ENCODE results near the gene RAB8A. TPM values are rescaled to one million over a fixed set of nuclear protein-coding genes. Genes with fewer than 3 reads are reported as not detected.

Gene RAB8A
- total and polyA plus RNA-seq, 8 donors, result 64.9 to 102 (median 73.0) TPM

DNA sequence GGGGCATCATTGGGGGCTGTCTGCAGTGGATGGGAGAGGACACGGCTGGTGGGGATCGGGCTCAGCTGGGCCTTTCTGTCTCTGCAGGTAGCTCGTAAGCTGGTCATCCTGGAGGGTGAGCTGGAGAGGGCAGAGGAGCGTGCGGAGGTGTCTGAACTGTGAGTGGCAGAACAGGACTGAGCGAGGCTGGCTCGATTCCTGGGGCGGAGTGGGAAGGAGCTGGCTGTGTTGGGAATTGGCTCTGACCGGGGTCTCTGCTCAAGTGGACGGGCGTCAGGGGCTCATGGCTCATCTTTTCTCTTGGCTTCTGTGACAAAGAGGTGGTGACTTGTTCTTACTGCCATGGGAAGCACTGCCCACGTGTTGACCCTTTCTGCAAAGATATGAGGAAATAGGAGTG lies 23.7 kb upstream of the RAB8A start:
- Histone ChIP-seq H3K4me3 (no peak overlapping the region), H3K27me3 (no peaks in the 10 kb centered on the region), H3K4me1 (peaks cover 19 to 63% of the 10 kb centered on the region in 2 donors), H3K9me3 (no peaks in the 10 kb centered on the region), H3K36me3 (peaks cover 9 to 100% of the 10 kb centered on the region in 2 donors), H3K27ac (peak overlapping the region; percentile 47 to 66)
- DNase-seq (no peak), ATAC-seq (peak; percentile 58)
- intact Hi-C loops (cut with DNase I), result no loop called here
- TF ChIP-seq, protein P1, sequence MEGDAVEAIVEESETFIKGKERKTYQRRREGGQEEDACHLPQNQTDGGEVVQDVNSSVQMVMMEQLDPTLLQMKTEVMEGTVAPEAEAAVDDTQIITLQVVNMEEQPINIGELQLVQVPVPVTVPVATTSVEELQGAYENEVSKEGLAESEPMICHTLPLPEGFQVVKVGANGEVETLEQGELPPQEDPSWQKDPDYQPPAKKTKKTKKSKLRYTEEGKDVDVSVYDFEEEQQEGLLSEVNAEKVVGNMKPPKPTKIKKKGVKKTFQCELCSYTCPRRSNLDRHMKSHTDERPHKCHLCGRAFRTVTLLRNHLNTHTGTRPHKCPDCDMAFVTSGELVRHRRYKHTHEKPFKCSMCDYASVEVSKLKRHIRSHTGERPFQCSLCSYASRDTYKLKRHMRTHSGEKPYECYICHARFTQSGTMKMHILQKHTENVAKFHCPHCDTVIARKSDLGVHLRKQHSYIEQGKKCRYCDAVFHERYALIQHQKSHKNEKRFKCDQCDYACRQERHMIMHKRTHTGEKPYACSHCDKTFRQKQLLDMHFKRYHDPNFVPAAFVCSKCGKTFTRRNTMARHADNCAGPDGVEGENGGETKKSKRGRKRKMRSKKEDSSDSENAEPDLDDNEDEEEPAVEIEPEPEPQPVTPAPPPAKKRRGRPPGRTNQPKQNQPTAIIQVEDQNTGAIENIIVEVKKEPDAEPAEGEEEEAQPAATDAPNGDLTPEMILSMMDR (IDR thresholded peaks at IDR 0.05), result no peak

DNA sequence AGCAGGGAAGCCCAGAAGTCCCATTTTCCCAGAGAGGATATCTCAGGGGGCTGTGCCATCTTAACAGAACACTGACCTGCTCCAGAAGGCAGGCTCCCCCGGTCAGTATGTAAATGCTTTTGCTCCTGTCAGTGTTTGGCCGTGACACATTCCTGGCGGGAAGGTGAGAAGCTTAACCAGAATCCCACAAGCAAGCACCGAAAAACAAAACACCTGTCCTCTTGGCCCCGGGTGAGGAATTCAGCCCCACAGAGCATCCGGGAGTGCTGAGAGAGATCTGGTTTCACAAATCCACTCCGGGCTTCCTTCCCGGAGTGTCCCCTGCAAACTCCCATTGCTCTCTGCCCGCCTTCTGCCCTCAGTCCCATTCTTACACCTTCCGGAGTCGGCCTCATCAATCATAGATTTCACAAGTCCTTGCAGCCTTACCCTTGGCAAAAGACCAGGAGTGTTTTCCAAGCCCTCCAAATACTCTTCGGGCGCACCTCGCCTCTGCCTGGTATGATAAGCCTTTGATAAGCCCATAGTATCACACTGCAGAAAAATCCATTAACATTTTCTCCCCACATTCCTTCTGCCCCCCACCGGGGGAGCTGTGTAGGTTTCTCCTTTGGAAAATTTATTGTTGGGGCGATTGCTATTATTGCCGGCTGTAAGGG lies 23.2 kb upstream of the RAB8A start:
- Histone ChIP-seq H3K27ac (peak overlapping the region; percentile 47 to 66), H3K36me3 (peaks cover 9 to 100% of the 10 kb centered on the region in 2 donors), H3K4me3 (no peak overlapping the region), H3K27me3 (no peaks in the 10 kb centered on the region), H3K4me1 (peaks cover 17 to 61% of the 10 kb centered on the region in 2 donors), H3K9me3 (no peaks in the 10 kb centered on the region)
- DNase-seq (peak in 2 of 4 donors; percentile 64 to 72), ATAC-seq (peak; percentile 62)
- intact Hi-C loops (cut with DNase I), result no loop called here
- TF ChIP-seq, protein P1 (IDR thresholded peaks at IDR 0.05), result no peak

DNA sequence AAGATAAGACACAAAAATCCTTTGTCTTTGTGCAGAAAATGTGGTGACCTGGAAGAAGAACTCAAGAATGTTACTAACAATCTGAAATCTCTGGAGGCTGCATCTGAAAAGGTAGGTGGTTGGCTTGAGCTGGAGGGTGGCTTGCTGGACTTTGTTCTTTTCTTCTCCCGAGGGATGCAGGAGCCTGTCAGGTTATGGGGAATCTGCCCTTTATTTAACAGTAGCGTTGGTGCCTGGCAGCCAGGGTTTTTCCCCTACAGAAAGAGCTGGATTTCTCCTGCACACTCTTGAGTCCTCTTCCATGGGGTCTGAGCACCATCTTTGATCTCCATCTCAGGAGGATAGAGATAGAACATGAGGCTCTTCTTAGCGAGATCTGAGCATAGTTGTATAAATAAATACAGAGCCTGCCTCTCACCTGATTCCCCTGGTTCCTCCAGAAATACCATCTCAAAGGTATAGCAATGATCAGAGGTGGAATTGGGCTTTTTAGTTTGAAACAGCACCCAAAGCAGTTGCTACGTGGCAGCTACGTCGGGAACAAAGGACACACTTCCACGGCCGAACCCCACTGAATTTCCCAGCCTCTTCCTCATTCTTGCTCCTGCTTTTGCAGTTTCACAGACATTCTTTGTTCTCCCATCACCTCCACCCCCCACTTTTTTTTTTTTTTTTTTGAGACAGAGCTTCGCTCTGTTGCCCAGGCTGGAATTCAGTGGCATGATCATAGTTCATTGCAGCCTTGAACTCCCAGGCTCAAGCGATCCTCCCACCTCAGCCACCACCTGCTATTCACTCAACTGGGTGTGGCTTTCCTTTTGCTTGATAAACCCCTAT lies 22.5 kb upstream of the RAB8A start:
- peak; percentile 1 for ATAC-seq
- no peak overlapping the region for H3K4me3 ChIP-seq
- DNase-seq, result no peak
- H3K27ac ChIP-seq, result peak overlapping the region; percentile 47 to 66
- TF ChIP-seq, protein P1 (IDR thresholded peaks at IDR 0.05), result no peak
- intact Hi-C loops (cut with DNase I), result no loop called here
- H3K27me3 ChIP-seq, result no peaks in the 10 kb centered on the region
- peaks cover 9 to 100% of the 10 kb centered on the region in 2 donors for H3K36me3 ChIP-seq
- H3K9me3 ChIP-seq, result no peaks in the 10 kb centered on the region
- peaks cover 17 to 56% of the 10 kb centered on the region in 2 donors for H3K4me1 ChIP-seq

DNA sequence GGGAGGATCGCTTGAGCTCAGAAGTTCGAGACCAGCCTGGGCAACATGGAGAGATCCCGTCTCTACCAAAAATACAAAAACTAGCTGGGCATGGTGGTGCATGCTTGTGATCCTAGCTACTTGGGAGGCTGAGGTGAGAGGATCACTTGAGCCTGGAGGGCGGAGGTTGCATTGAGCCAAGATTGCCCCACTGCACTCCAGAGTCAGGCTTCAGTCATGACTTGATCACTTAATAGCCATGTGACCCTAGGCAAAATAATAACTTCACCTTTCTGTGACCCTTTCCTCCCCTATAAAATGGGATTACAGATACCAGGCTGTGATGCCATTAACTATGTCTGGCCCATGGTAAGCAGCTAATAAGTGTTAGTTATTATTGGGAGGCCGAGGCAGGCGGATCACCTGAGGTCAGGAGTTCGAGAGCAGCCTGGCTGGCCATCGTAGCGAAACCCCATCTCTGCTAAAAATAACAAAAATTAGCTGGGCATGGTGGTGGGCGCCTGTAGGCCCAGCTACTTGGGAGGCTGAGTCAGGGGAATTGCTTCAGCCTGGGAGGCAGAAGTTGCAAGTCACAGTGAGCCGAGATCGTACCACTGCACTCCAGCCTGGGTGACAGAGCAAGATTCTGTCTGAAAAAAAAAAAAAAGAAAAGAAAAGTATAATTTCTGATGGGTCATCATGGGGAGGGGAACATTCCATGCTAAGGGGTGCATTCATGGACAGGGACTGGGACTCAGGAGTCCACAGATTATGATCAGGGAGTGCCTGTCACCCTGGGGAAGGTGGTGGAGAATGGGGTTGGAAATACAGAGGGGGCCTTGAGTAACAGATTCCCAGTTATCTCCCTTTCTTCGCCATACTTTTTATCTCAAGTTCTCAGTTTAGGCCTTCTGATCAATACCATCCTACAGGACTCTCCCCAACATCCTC lies 19.9 kb upstream of the RAB8A start:
- Histone ChIP-seq H3K36me3 (peaks cover 9 to 100% of the 10 kb centered on the region in 2 donors), H3K9me3 (no peaks in the 10 kb centered on the region), H3K27me3 (no peaks in the 10 kb centered on the region), H3K27ac (peak overlapping the region in 1 of 2 donors; percentile 13), H3K4me1 (peaks cover 2 to 33% of the 10 kb centered on the region in 2 donors), H3K4me3 (no peak overlapping the region)
- peak in 1 of 4 donors; percentile 31 for DNase-seq
- intact Hi-C loops (cut with DNase I), result no loop called here
- no peak for ATAC-seq
- TF ChIP-seq, protein P1 (IDR thresholded peaks at IDR 0.05), result no peak
